HG02884 (cell line): Measurements from ENCODE around the gene LHX5.

ENCODE experiments used
- ATAC-seq: cut with Tn5 transposase; IDR thresholded peaks from one replicate; pipeline ENCODE4 v1.9.1; 2021; ENCODE audit warnings: mild to moderate bottlenecking, moderate library complexity; ENCODE audit not compliant: unreplicated experiment

Gene LHX5

GRCh38 chr12:113418213-113418879, 53.3 kb downstream of the LHX5 start:
- ATAC-seq = no peak

GRCh38 chr12:113416091-113416754, 55.4 kb downstream of the LHX5 start:
- no peak for ATAC-seq

- ATAC-seq = no peak
These were observed 57.1 kb downstream of the LHX5 start for GRCh38 chr12:113414519-113415038.

GRCh38 chr12:113413488-113413939, 58.2 kb downstream of the LHX5 start:
- ATAC-seq = no peak
